Stimulated activated CD4-positive, alpha-beta T cell treated with anti-CD3 and anti-CD28 coated beads, Interleukin-2, amount 100 ng/mL, for 24 hours (primary cell): ENCODE results near the gene TBX20.

Experiments
- DNase-seq, 2 donors: peaks; one replicate each; pipeline ENCODE4 v3.0.0-alpha.2; 2020

The TBX20 gene

GRCh38 chr7:35253710-35254495 lies at the start of gene TBX20:
TSS of gene TBX20 (minus strand) at chr7:35254100. CDS start at chr7:35253620, 480 bp downstream.
- DNase-seq, result peak in 1 of 2 donors; percentile 52

- DNase-seq, result no peak
These were observed 35.5 kb upstream of the TBX20 start for GRCh38 chr7:35289376-35289775.

- no peak for DNase-seq
These were observed 33.1 kb upstream of the TBX20 start for GRCh38 chr7:35286986-35287385.

- DNase-seq, result no peak
These were observed 32.5 kb upstream of the TBX20 start for GRCh38 chr7:35286422-35286821.

- no peak for DNase-seq
These were observed 31.9 kb upstream of the TBX20 start for GRCh38 chr7:35285799-35286198.

- DNase-seq, result no peak
These were observed 27.0 kb upstream of the TBX20 start for GRCh38 chr7:35280902-35281301.

GRCh38 chr7:35277359-35277758 lies 23.5 kb upstream of the TBX20 start:
- DNase-seq, result no peak

- DNase-seq, result no peak
These were observed 18.3 kb upstream of the TBX20 start for GRCh38 chr7:35272246-35272645.

GRCh38 chr7:35268953-35269352 lies 15.1 kb upstream of the TBX20 start:
- DNase-seq, result no peak

- no peak for DNase-seq
These were observed 13.5 kb upstream of the TBX20 start for GRCh38 chr7:35267411-35267810.

- DNase-seq, result no peak
These were observed 9.5 kb upstream of the TBX20 start for GRCh38 chr7:35263396-35263795.

- no peak for DNase-seq
These were observed 7.8 kb upstream of the TBX20 start for GRCh38 chr7:35261476-35262285.

- no peak for DNase-seq
These were observed 7.1 kb upstream of the TBX20 start for GRCh38 chr7:35261041-35261440.

- no peak for DNase-seq
These were observed 6.3 kb upstream of the TBX20 start for GRCh38 chr7:35260246-35260645.

- DNase-seq, result no peak
These were observed 5.6 kb upstream of the TBX20 start for GRCh38 chr7:35259523-35259908.

- DNase-seq, result no peak
These were observed 5.1 kb upstream of the TBX20 start for GRCh38 chr7:35258868-35259522.

- DNase-seq, result no peak
These were observed 4.4 kb upstream of the TBX20 start for GRCh38 chr7:35258125-35258867.

- no peak for DNase-seq
These were observed 3.6 kb upstream of the TBX20 start for GRCh38 chr7:35257251-35258124.

- DNase-seq, result no peak
These were observed 2.6 kb upstream of the TBX20 start for GRCh38 chr7:35256256-35257175.

GRCh38 chr7:35255443-35256255 lies 1.7 kb upstream of the TBX20 start:
- no peak for DNase-seq
